Measurements from ENCODE around the gene TMEM269. TPM values are rescaled to one million over a fixed set of nuclear protein-coding genes. Genes with fewer than 3 reads are reported as not detected.
A peak's percentile ranks its signal among the peaks of the same experiment; 100 is the strongest.

Gene TMEM269
- total and polyA plus RNA-seq, 5 experiments from 2014 or later, result 0.06 to 1.0 (median 0.49) TPM; not detected in 2

- Mint-ChIP-seq H3K27ac (peak overlapping the region in 8 of 10 donors; percentile 10 to 94 (median 53)), H3K9me3 (peaks cover 0 to 15% (median 3%) of the 10 kb centered on the region in 9 donors), H3K4me1 (peaks cover 29 to 48% (median 34%) of the 10 kb centered on the region in 4 donors), H3K4me3 (peak overlapping the region; percentile 86 to 100 (median 96)), H3K36me3 (peaks cover 17 to 28% (median 27%) of the 10 kb centered on the region in 3 donors), H3K27me3 (no peaks in the 10 kb centered on the region)
- POLR2A ChIA-PET, result interaction anchor here (0.6 to 2.1 kb wide), 3 partner anchors 63 to 236 kb away, joined by 3 to 9 read pairs (median 5); partner anchors contain the start of genes TMEM269 and YBX1
- ATAC-seq (no peak), DNase-seq (no peak)
Measured at GRCh38 chr1:42847721-42848460, 63.1 kb downstream of the TMEM269 start.

GRCh38 chr1:42848823-42849537 is 64.2 kb downstream of the TMEM269 start:
- Mint-ChIP-seq H3K27ac (no peak overlapping the region), H3K27me3 (no peaks in the 10 kb centered on the region), H3K9me3 (peaks cover 0 to 15% (median 3%) of the 10 kb centered on the region in 9 donors), H3K4me3 (no peak overlapping the region), H3K36me3 (peaks cover 17 to 28% (median 25%) of the 10 kb centered on the region in 3 donors), H3K4me1 (peaks cover 29 to 48% (median 32%) of the 10 kb centered on the region in 4 donors)
- POLR2A ChIA-PET, result interaction anchor here (0.6 kb wide), 1 partner anchor 25 kb away, joined by 3 read pairs; no protein-coding TSS in a partner anchor
- no peak for DNase-seq
- no peak for ATAC-seq

GRCh38 chr1:42849944-42850343 is 65.2 kb downstream of the TMEM269 start:
- H3K4me1 Mint-ChIP-seq, result peaks cover 27 to 48% (median 32%) of the 10 kb centered on the region in 4 donors
- H3K27ac Mint-ChIP-seq, result peak overlapping the region in 1 of 10 donors; percentile 2
- H3K36me3 Mint-ChIP-seq, result peaks cover 17 to 28% (median 25%) of the 10 kb centered on the region in 3 donors
- DNase-seq (no peak), ATAC-seq (no peak)
- POLR2A ChIA-PET, result no interaction called here
- no peaks in the 10 kb centered on the region for H3K27me3 Mint-ChIP-seq
- peaks cover 0 to 15% (median 3%) of the 10 kb centered on the region in 9 donors for H3K9me3 Mint-ChIP-seq
- H3K4me3 Mint-ChIP-seq, result no peak overlapping the region

Other genes starting within 250 kb of the TMEM269 start
- 10 to 100 TPM; 46.3 to 49.4 TPM for gene PPIH, start 126.6 kb upstream of the TMEM269 start, total RNA-seq
- 100 to 1,000 TPM in 1 of 3 donors, 10 to 100 TPM in 2; 82.3 to 100 (median 85.0) TPM for gene PPIH, start 126.6 kb upstream of the TMEM269 start, polyA plus RNA-seq
- gene YBX1, start 102.6 kb upstream of the TMEM269 start, total RNA-seq, result 100 to 1,000 TPM; 308 to 319 TPM
- gene YBX1, start 102.6 kb upstream of the TMEM269 start, polyA plus RNA-seq, result 10 to 100 TPM; 80.5 to 89.2 (median 83.0) TPM
- not detected for gene CLDN19, start 44.8 kb upstream of the TMEM269 start, total RNA-seq
- not detected for gene CLDN19, start 44.8 kb upstream of the TMEM269 start, polyA plus RNA-seq
- gene P3H1, start 18.0 kb upstream of the TMEM269 start, total RNA-seq, result 10 to 100 TPM; 48.4 to 55.2 TPM
- 10 to 100 TPM in 1 of 3 donors, 1 to 10 TPM in 2; 4.3 to 11.1 (median 6.9) TPM for gene P3H1, start 18.0 kb upstream of the TMEM269 start, polyA plus RNA-seq
- gene C1orf50, start 17.7 kb upstream of the TMEM269 start, total RNA-seq, result 10 to 100 TPM; 22.4 to 25.1 TPM
- gene C1orf50, start 17.7 kb upstream of the TMEM269 start, polyA plus RNA-seq, result 1 to 10 TPM; 2.6 to 3.2 (median 3.1) TPM
- 1 to 10 TPM; 7.4 to 9.4 TPM for gene ERMAP, start 32.1 kb downstream of the TMEM269 start, total RNA-seq
- 1 to 10 TPM; 1.1 to 2.9 (median 2.7) TPM for gene ERMAP, start 32.1 kb downstream of the TMEM269 start, polyA plus RNA-seq
- 10 to 100 TPM; 20.5 to 22.6 TPM for gene SVBP, start 32.4 kb downstream of the TMEM269 start, total RNA-seq
- gene SVBP, start 32.4 kb downstream of the TMEM269 start, polyA plus RNA-seq, result 10 to 100 TPM; 36.2 to 54.6 (median 46.0) TPM
- gene ZNF691, start 61.6 kb downstream of the TMEM269 start, total RNA-seq, result 10 to 100 TPM; 11.6 to 12.5 TPM
- gene ZNF691, start 61.6 kb downstream of the TMEM269 start, polyA plus RNA-seq, result 1 to 10 TPM; 8.5 to 9.7 (median 8.8) TPM
- gene SLC2A1, start 173.9 kb downstream of the TMEM269 start, total RNA-seq, result 10 to 100 TPM; 57.2 to 57.3 TPM
- 10 to 100 TPM; 17.7 to 22.8 (median 22.0) TPM for gene SLC2A1, start 173.9 kb downstream of the TMEM269 start, polyA plus RNA-seq

All from naive thymus-derived CD8-positive, alpha-beta T cell (primary cell).